Right lobe of liver (tissue), 4 donors: Measurements from ENCODE around the gene DNTTIP2.
"Not testable (repeated sequence)": the region's sequence is repeated elsewhere in the genome, so short reads cannot be mapped to it uniquely, and the experiment has no call there.

Experiments
- POLR2A ChIP-seq: fragments of 450-650 bp; IDR thresholded peaks from one replicate; pipeline ENCODE4 v1.6.1; 2017; ENCODE audit warnings: antibody characterized with exemption, mild to moderate bottlenecking
- TF ChIP-seq, protein P1 (sequence below), 4 donors: fragments of 200-600 bp in 3 of 4; fragments of 450-650 bp in 1 of 4; IDR thresholded peaks; one replicate each; pipeline versions ENCODE4 v1.5.1 to v1.8.0; 2016 to 2022; ENCODE audit warnings: antibody characterized with exemption in 4 of 4, mild to moderate bottlenecking in 2 of 4
- donor health status: DM: no; HTN: no; CAD: no.
- donor health status: DM: no; HTN: no; CAD: no.
- donor health status: DM: no; HTN: yes; CAD: no.

GRCh38 chr1:93868492-93868891 is 10.5 kb downstream of the DNTTIP2 start:
- TF ChIP-seq, protein P1, sequence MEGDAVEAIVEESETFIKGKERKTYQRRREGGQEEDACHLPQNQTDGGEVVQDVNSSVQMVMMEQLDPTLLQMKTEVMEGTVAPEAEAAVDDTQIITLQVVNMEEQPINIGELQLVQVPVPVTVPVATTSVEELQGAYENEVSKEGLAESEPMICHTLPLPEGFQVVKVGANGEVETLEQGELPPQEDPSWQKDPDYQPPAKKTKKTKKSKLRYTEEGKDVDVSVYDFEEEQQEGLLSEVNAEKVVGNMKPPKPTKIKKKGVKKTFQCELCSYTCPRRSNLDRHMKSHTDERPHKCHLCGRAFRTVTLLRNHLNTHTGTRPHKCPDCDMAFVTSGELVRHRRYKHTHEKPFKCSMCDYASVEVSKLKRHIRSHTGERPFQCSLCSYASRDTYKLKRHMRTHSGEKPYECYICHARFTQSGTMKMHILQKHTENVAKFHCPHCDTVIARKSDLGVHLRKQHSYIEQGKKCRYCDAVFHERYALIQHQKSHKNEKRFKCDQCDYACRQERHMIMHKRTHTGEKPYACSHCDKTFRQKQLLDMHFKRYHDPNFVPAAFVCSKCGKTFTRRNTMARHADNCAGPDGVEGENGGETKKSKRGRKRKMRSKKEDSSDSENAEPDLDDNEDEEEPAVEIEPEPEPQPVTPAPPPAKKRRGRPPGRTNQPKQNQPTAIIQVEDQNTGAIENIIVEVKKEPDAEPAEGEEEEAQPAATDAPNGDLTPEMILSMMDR (IDR thresholded peaks at IDR 0.05), result not testable (repeated sequence)
- TF ChIP-seq POLR2A, result not testable (repeated sequence)
